K562 (cell line): ENCODE measurements around the gene OTULIN. TPM values are rescaled to one million over a fixed set of nuclear protein-coding genes. Genes with fewer than 3 reads are reported as not detected.

Experiments
- ASH1L ChIP-seq: fragments of 450-650 bp; IDR thresholded peaks from 2 replicates; pipeline ENCODE4 v1.6.1; 2018; ENCODE audit warnings: borderline replicate concordance, mild to moderate bottlenecking, low read depth; ENCODE audit not compliant: partially characterized antibody
- E2F3 ChIP-seq: fragments of 250-450 bp; sonication (Bioruptor Pico); IDR thresholded peaks from 2 replicates; pipeline ENCODE4 v1.4.0; 2020; ENCODE audit warnings: mild to moderate bottlenecking
- HMBOX1 ChIP-seq: sonication (generic); IDR thresholded peaks from 2 replicates; pipeline ENCODE4 v1.6.1; 2016
- RNF2 ChIP-seq: sonication (generic); IDR thresholded peaks from 2 replicates; pipeline ENCODE4 v1.6.1; 2016
- TSHZ1 ChIP-seq: fragments of 250-450 bp; sonication (Bioruptor Pico); IDR thresholded peaks from 2 replicates; pipeline ENCODE4 v1.4.0; 2020; ENCODE audit warnings: mild to moderate bottlenecking, moderate library complexity
- ZNF347 ChIP-seq: fragments of 450-650 bp; formaldehyde crosslinking; IDR thresholded peaks from 2 replicates; pipeline ENCODE4 v1.4.0; 2020; ENCODE audit warnings: low read depth, mild to moderate bottlenecking, moderate library complexity
- ZNF655 ChIP-seq: fragments of 250-450 bp; sonication (Bioruptor Pico); IDR thresholded peaks from 2 replicates; pipeline ENCODE4 v1.5.0; 2021
- polyA plus RNA-seq, 8 experiments: library from polyadenylated mRNA; depleted of rRNA in 4 of 8; stranded (reverse) in 5 of 8; unstranded in 3 of 8; fragments of >200 nt; fragmentation: Nextera tagmentation in 2 of 8; fragmentation: Illumina TruSeq in 1 of 8; extraction: Ambion mirVana in 2 of 8; extraction: Trizol in 1 of 8; gene quantifications; 2 replicates each; pipeline versions ENCODE4 v1.2.1 to v1.2.3, GENCODE V29; 2011 to 2014; ENCODE audit warnings: inconsistent platforms in 1 of 8, missing spikeins in 1 of 8
- total RNA-seq, 7 experiments: library from RNA; depleted of rRNA in 6 of 7; stranded (reverse); fragments of >200 nt in 6 of 7; fragmentation: Illumina TruSeq in 2 of 7; extraction: Trizol in 2 of 7; gene quantifications; 2 replicates each; pipeline versions ENCODE4 v1.2.1 to v1.2.3, GENCODE V29; 2011 to 2021; ENCODE audit warnings: low replicate concordance in 1 of 7

OTULIN gene
- total and polyA plus RNA-seq, 9 of the 15 experiments (the other 6 are each of a cell fraction or from before 2014, with no cell fraction given), result 3.3 to 33.6 (median 20.1) TPM

- no peak for TF ChIP-seq TSHZ1 (CRISPR knock-in tag)
- TF ChIP-seq E2F3, result no peak
- TF ChIP-seq ZNF347 (CRISPR knock-in tag), result no peak
- no peak for TF ChIP-seq RNF2
- no peak for TF ChIP-seq ZNF655 (CRISPR knock-in tag)
- TF ChIP-seq ASH1L, result no peak
- no peak for TF ChIP-seq HMBOX1
These were observed 60.1 kb downstream of the OTULIN start (continued) for GRCh38 chr5:14724633-14725032.
